Liver (tissue), 9 donors: ENCODE data around the gene TFAP2A. TPM values are rescaled to one million over a fixed set of nuclear protein-coding genes. Genes with fewer than 3 reads are reported as not detected.

Experiments
- DNase-seq: peaks from one replicate; pipeline ENCODE4 v3.0.0-alpha.2; 2017; ENCODE audit warnings: low spot score
- H3K27ac ChIP-seq, 2 donors: one replicate each; pipeline ENCODE4 v1.7.0; 2013; ENCODE audit warnings: inconsistent platforms in 2 of 2, low read length in 2 of 2, control low read depth in 1 of 2, low read depth in 1 of 2, mild to moderate bottlenecking in 1 of 2
- H3K27me3 ChIP-seq, 4 donors: one replicate each; pipeline versions ENCODE4 v1.6.1 to v1.7.0; 2013; ENCODE audit warnings: low read length in 3 of 4, inconsistent platforms in 1 of 4, mild to moderate bottlenecking in 1 of 4, moderate library complexity in 1 of 4; ENCODE audit not compliant: control insufficient read depth in 4 of 4, insufficient read depth in 4 of 4
- H3K36me3 ChIP-seq, 4 donors: one replicate each; pipeline versions ENCODE4 v1.6.1 to v1.7.0; 2013; ENCODE audit warnings: low read length in 3 of 4, mild to moderate bottlenecking in 3 of 4, low read depth in 1 of 4, moderate library complexity in 1 of 4; ENCODE audit not compliant: control insufficient read depth in 4 of 4, insufficient read depth in 3 of 4
- H3K4me1 ChIP-seq, 4 donors: one replicate each; pipeline versions ENCODE4 v1.6.1 to v1.7.0; 2013; ENCODE audit warnings: low read length in 3 of 4, mild to moderate bottlenecking in 3 of 4, moderate library complexity in 1 of 4; ENCODE audit not compliant: control insufficient read depth in 4 of 4, insufficient read depth in 4 of 4
- H3K4me3 ChIP-seq, 3 donors: one replicate each; pipeline versions ENCODE4 v1.6.1 to v1.7.0; 2013; ENCODE audit warnings: low read length in 3 of 3, control low read depth in 1 of 3, low read depth in 1 of 3, mild to moderate bottlenecking in 1 of 3
- H3K9ac ChIP-seq, 2 donors: one replicate each; pipeline ENCODE4 v1.7.0; 2013; ENCODE audit warnings: low read length in 2 of 2, mild to moderate bottlenecking in 2 of 2, moderate library complexity in 2 of 2, control low read depth in 1 of 2, low read depth in 1 of 2
- H3K9me3 ChIP-seq, 4 donors: one replicate each; pipeline versions ENCODE4 v1.6.1 to v1.7.0; 2013; ENCODE audit warnings: low read length in 3 of 4; ENCODE audit not compliant: control insufficient read depth in 4 of 4
- EGR1 ChIP-seq, 2 donors: IDR thresholded peaks; 2 replicates each; pipeline ENCODE4 v1.6.1; 2016 to 2018; ENCODE audit warnings: antibody characterized with exemption in 2 of 2, low read depth in 2 of 2
- FOXA1 ChIP-seq: IDR thresholded peaks from 2 replicates; pipeline ENCODE4 v1.6.1; 2016; ENCODE audit warnings: antibody characterized with exemption
- FOXA2 ChIP-seq: IDR thresholded peaks from 2 replicates; pipeline ENCODE4 v1.6.1; 2016; ENCODE audit warnings: antibody characterized with exemption
- GABPA ChIP-seq, 2 donors: IDR thresholded peaks in 1 of 2; conservative IDR thresholded peaks in 1 of 2; 2 replicates each; pipeline ENCODE4 v1.6.1; 2016; ENCODE audit warnings: antibody characterized with exemption in 2 of 2, mild to moderate bottlenecking in 1 of 2, moderate library complexity in 1 of 2
- JUND ChIP-seq, 2 donors: IDR thresholded peaks; 2 replicates each; pipeline ENCODE4 v1.6.1; 2016; ENCODE audit warnings: antibody characterized with exemption in 2 of 2
- NR2F2 ChIP-seq: IDR thresholded peaks from 2 replicates; pipeline ENCODE4 v1.6.1; 2016; ENCODE audit warnings: antibody characterized with exemption
- RAD21 ChIP-seq, 2 donors: IDR thresholded peaks; 2 replicates each; pipeline ENCODE4 v1.6.1; 2016; ENCODE audit warnings: antibody characterized with exemption in 2 of 2, mild to moderate bottlenecking in 2 of 2
- RXRA ChIP-seq, 2 donors: IDR thresholded peaks; 2 replicates each; pipeline ENCODE4 v1.6.1; 2017 to 2018; ENCODE audit warnings: antibody characterized with exemption in 2 of 2, mild to moderate bottlenecking in 1 of 2
- SP1 ChIP-seq: IDR thresholded peaks from 2 replicates; pipeline ENCODE4 v1.6.1; 2018; ENCODE audit warnings: antibody characterized with exemption, mild to moderate bottlenecking
- TAF1 ChIP-seq: conservative IDR thresholded peaks from 2 replicates; pipeline ENCODE4 v1.6.1; 2016; ENCODE audit warnings: antibody characterized with exemption, mild to moderate bottlenecking
- YY1 ChIP-seq: IDR thresholded peaks from 2 replicates; pipeline ENCODE4 v1.6.1; 2016; ENCODE audit warnings: antibody characterized with exemption, mild to moderate bottlenecking
- WGBS: extraction: QIAGEN DNeasy Blood & Tissue Kit; methylation state at CpG from one replicate; pipeline ENCODE4 v1.1.7; 2013; 5-methylcytosine and 5-hydroxymethylcytosine counted together
- polyA plus RNA-seq, 2 donors: library from polyadenylated mRNA; stranded (reverse) in 1 of 2; unstranded in 1 of 2; fragments of 200-250 nt in 1 of 2; fragments of >200 nt in 1 of 2; fragmentation: Nextera tagmentation in 1 of 2; extraction: Ambion mirVana in 1 of 2; gene quantifications; one replicate each; pipeline versions ENCODE4 v1.2.1 to v1.2.3, GENCODE V29; 2013 to 2015
- total RNA-seq, 2 donors: library from RNA; depleted of rRNA; stranded (reverse); fragments of >200 nt; gene quantifications; one replicate each; pipeline ENCODE4 v1.2.3, GENCODE V29; 2014
- TF ChIP-seq, protein P1 (sequence below): IDR thresholded peaks from 2 replicates; pipeline ENCODE4 v1.6.1; 2016; ENCODE audit warnings: antibody characterized with exemption
- TF ChIP-seq, protein P2 (sequence below): IDR thresholded peaks from 2 replicates; pipeline ENCODE4 v1.6.1; 2016; ENCODE audit warnings: antibody characterized with exemption
- TF ChIP-seq, protein P3 (sequence below): IDR thresholded peaks from 2 replicates; pipeline ENCODE4 v1.6.1; 2016; ENCODE audit warnings: antibody characterized with exemption, mild to moderate bottlenecking
- TF ChIP-seq, protein P4 (sequence below): IDR thresholded peaks from 2 replicates; pipeline ENCODE4 v1.6.1; 2016; ENCODE audit warnings: antibody characterized with exemption
- donor health status: healthy.
- donor health status: healthy.
- donor health status: healthy.
- donor health status: healthy.
- donor health status: healthy.

The TFAP2A gene
- under 1 TPM in 1 of 2 donors, not detected in 1; 0.08 TPM for total RNA-seq
- polyA plus RNA-seq = under 1 TPM in 1 of 2 donors, not detected in 1; 0.03 TPM

DNA sequence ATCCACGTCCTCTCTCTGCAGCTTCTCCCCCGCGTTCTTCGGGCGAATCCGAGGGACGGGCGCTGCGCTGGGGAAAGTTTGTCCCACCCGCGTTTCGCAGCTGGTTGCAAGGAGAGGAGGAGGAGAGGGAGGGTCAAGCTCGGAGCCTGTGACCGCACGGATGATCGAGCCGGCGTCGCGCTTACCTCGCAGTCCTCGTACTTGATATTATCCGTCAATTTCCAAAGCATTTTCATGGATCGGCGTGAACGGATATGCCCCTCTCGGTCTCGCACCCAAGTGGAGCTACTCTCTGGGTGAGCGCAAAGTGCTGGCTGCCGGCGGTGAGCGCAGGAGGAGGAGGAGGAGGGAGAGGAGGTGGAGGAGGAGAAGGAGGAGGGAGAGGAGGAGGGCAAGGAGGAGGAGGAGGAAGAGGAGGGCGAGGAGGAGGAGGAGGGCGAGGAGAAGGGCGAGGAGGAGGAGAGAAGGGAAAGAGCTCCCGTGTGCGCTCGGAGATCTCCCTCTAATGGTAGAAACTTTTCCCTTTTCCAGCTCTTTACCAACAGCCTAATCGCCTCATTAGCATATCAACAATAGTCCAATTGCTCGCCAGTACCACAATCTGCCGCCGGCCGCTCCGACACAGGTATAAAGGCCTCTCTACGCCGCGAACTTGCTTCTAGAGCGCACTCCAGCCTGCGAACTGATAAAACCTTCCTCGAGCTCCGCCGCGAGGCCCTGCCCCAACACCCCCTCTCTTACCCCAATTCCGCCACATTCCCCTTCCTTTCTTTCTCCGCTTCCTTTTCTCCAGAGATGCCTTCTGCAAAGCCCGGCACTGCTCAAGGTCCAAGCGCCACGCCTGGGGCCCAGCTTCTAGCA lies at the start of gene TFAP2A:
Gene TFAP2A (minus strand): TSS at position 319 of the 861 bp plus-strand sequence. CDS start 83 bp downstream, at position 236.
- Histone ChIP-seq H3K9ac (no peak within 1 kb of the TSS), H3K36me3 (no peaks in the 10 kb centered on the region), H3K27me3 (peaks cover 7 to 34% (median 27%) of the 10 kb centered on the region in 4 donors), H3K4me1 (peaks cover 24 to 52% (median 37%) of the 10 kb centered on the region in 4 donors), H3K4me3 (peak within 1 kb of the TSS in 1 of 3 donors; percentile 24), H3K27ac (no peak within 1 kb of the TSS), H3K9me3 (peaks cover 0 to 18% (median 2%) of the 10 kb centered on the region in 4 donors)
- WGBS = 8% methylated on average over 58 of the region's 58 CpGs
- DNase-seq = no peak
- TF ChIP-seq, protein P1, sequence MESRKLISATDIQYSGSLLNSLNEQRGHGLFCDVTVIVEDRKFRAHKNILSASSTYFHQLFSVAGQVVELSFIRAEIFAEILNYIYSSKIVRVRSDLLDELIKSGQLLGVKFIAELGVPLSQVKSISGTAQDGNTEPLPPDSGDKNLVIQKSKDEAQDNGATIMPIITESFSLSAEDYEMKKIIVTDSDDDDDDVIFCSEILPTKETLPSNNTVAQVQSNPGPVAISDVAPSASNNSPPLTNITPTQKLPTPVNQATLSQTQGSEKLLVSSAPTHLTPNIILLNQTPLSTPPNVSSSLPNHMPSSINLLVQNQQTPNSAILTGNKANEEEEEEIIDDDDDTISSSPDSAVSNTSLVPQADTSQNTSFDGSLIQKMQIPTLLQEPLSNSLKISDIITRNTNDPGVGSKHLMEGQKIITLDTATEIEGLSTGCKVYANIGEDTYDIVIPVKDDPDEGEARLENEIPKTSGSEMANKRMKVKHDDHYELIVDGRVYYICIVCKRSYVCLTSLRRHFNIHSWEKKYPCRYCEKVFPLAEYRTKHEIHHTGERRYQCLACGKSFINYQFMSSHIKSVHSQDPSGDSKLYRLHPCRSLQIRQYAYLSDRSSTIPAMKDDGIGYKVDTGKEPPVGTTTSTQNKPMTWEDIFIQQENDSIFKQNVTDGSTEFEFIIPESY = no peak
- no peak for TF ChIP-seq FOXA2
- TF ChIP-seq TAF1 = no peak

DNA sequence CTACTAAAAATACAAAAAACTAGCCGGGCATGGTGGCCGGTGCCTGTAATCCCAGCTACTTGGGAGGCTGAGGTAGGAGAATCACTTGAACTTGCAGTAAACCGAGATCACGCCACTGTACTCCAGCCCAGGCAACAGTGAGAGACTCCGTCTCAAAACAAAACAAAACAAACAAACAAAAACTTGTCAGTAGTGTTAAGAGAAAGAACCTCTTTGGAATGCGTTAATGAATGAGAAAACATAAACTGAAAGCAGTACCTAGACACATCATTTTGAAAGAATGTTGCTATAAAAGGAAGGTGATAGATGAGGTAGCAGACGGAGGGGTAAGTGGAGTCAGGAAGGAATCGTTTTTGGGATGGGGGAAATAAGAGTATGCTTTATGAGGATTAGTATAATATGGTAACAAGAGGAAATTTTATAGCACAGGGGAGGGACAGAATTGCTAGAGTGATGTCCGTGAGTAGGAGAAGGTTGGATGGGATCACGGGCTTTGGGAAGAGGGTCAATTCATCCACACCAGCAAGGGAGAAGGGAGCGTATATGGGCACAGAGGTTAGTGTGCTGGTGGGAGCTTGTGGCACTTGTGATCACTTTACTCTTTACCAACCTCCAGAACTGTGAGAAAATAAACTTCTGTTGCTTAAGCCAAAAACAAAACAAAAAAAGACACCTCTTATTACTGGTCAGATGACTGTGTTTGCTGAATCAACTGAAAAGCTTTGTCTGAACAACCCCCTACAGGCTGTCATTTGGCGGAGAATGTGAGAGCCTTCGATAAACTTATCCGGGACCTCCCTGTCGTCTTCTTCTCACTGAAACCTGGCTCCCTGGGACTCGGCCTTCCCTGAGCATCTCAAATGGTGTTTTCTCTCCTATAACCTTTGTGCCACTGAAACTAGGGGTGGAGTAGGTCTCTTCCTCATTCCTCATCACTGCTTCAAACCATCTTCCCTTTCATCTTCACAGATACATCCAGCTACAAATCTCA lies 48.9 kb upstream of the TFAP2A start:
- 48% methylated on average over 16 of the region's 16 CpGs for WGBS
- Histone ChIP-seq H3K4me1 (no peaks in the 10 kb centered on the region), H3K4me3 (no peak overlapping the region), H3K36me3 (no peaks in the 10 kb centered on the region), H3K27ac (no peak overlapping the region), H3K27me3 (peaks cover 0 to 4% (median 0%) of the 10 kb centered on the region in 4 donors), H3K9ac (no peak overlapping the region), H3K9me3 (no peaks in the 10 kb centered on the region)
- TF ChIP-seq FOXA2 = no peak
- TF ChIP-seq, protein P2, sequence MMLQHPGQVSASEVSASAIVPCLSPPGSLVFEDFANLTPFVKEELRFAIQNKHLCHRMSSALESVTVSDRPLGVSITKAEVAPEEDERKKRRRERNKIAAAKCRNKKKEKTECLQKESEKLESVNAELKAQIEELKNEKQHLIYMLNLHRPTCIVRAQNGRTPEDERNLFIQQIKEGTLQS = no peak
- no peak for TF ChIP-seq EGR1 (IDR thresholded peaks at IDR 0.05; ENCODE audit: low read depth in 2 of 2)
- TF ChIP-seq NR2F2 = no peak
- TF ChIP-seq RAD21 (IDR thresholded peaks at IDR 0.05) = no peak
- TF ChIP-seq RXRA (IDR thresholded peaks at IDR 0.05) = no peak
- no peak for TF ChIP-seq FOXA1
- no peak for TF ChIP-seq YY1
- TF ChIP-seq SP1 = no peak
- TF ChIP-seq, protein P3, sequence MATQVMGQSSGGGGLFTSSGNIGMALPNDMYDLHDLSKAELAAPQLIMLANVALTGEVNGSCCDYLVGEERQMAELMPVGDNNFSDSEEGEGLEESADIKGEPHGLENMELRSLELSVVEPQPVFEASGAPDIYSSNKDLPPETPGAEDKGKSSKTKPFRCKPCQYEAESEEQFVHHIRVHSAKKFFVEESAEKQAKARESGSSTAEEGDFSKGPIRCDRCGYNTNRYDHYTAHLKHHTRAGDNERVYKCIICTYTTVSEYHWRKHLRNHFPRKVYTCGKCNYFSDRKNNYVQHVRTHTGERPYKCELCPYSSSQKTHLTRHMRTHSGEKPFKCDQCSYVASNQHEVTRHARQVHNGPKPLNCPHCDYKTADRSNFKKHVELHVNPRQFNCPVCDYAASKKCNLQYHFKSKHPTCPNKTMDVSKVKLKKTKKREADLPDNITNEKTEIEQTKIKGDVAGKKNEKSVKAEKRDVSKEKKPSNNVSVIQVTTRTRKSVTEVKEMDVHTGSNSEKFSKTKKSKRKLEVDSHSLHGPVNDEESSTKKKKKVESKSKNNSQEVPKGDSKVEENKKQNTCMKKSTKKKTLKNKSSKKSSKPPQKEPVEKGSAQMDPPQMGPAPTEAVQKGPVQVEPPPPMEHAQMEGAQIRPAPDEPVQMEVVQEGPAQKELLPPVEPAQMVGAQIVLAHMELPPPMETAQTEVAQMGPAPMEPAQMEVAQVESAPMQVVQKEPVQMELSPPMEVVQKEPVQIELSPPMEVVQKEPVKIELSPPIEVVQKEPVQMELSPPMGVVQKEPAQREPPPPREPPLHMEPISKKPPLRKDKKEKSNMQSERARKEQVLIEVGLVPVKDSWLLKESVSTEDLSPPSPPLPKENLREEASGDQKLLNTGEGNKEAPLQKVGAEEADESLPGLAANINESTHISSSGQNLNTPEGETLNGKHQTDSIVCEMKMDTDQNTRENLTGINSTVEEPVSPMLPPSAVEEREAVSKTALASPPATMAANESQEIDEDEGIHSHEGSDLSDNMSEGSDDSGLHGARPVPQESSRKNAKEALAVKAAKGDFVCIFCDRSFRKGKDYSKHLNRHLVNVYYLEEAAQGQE = no peak
- TF ChIP-seq, protein P4, sequence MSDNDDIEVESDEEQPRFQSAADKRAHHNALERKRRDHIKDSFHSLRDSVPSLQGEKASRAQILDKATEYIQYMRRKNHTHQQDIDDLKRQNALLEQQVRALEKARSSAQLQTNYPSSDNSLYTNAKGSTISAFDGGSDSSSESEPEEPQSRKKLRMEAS = no peak
- no peak for TF ChIP-seq JUND (IDR thresholded peaks at IDR 0.05)
- no peak for TF ChIP-seq GABPA (IDR thresholded peaks at IDR 0.05 in 1 of 2, conservative IDR thresholded peaks at IDR 0.05 in 1 of 2)
- TF ChIP-seq, protein P1 = no peak
- no peak for DNase-seq
